Kidney epithelial cell (primary cell): ENCODE results near the gene VKORC1L1. TPM values are rescaled to one million over a fixed set of nuclear protein-coding genes. Genes with fewer than 3 reads are reported as not detected.
A peak's percentile ranks its signal among the peaks of the same experiment; 100 is the strongest.
"Not testable (repeated sequence)": the region's sequence is repeated elsewhere in the genome, so short reads cannot be mapped to it uniquely, and the experiment has no call there.

Source experiments
- DNase-seq: peaks from one replicate; pipeline ENCODE4 v3.0.0-alpha.2; 2010; ENCODE audit warnings: low read depth
- H3K27me3 ChIP-seq: 2 replicates; pipeline ENCODE4 v1.6.0; 2011; ENCODE audit warnings: low read length; ENCODE audit not compliant: control insufficient read depth, insufficient read depth
- H3K36me3 ChIP-seq: 2 replicates; pipeline ENCODE4 v1.5.1; 2011; ENCODE audit warnings: low read length; ENCODE audit not compliant: control insufficient read depth, insufficient read depth
- H3K4me3 ChIP-seq: 2 replicates; pipeline ENCODE4 v1.5.1; 2011; ENCODE audit warnings: low read depth, mild to moderate bottlenecking, control low read depth, low read length
- CTCF ChIP-seq: IDR thresholded peaks from 2 replicates; pipeline ENCODE4 v1.5.1; 2011; ENCODE audit warnings: mild to moderate bottlenecking, moderate library complexity, low read length, control low read depth, inconsistent platforms; ENCODE audit not compliant: insufficient read depth, poor library complexity, severe bottlenecking
- total RNA-seq: library from RNA; depleted of rRNA; stranded (reverse); fragments of >200 nt; gene quantifications from 2 replicates; pipeline ENCODE4 v1.2.3, GENCODE V29; 2015

The VKORC1L1 gene
- total RNA-seq, 1 donor from 2014 or later, result 20.1 TPM

DNA sequence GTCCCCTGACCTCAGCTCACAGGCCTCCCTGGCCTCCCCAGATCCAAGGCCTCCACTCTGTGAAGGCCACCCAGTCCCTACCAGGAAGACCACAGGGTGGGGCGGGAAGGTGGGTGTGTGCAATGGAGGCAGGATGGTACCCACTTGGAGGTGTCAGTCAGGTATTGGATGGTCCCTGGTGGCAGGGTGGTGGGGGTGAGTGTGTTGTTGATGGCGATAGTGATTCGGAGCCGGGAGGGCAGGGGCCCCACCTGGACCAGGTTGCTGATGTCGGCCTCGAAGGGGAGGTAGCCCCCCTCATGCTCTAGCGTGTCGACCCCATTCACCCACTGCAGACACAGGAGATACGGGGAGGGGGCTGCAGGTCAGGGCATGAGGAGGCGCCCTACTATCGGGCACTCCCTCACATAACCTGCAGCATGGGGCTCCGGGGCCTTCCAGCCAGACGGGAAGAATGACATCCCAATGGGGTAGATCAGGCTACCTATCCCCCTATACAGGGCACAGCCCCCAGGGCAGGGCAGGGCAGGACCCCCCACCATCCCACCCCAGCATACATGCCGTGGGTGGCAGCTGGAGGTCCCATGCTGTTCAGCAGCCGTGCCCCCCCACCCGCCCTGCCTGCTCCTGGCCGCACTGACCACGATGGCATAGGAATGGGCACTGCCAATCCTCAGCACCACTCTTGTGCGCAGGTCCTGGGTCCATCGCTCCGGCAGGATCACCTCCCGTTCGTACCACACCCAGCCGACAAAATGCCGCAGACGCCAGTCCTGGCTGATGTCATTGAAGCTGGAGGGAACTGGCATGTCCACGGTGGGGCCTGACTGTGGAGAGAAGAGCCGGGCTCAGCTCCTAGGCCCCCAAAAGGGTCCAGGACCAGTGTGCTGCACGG is 107.0 kb downstream of the VKORC1L1 start:
- DNase-seq, result no peak
- Histone ChIP-seq H3K36me3 (peaks cover 2% of the 10 kb centered on the region), H3K4me3 (no peak overlapping the region), H3K27me3 (no peaks in the 10 kb centered on the region)
- TF ChIP-seq CTCF, result no peak

DNA sequence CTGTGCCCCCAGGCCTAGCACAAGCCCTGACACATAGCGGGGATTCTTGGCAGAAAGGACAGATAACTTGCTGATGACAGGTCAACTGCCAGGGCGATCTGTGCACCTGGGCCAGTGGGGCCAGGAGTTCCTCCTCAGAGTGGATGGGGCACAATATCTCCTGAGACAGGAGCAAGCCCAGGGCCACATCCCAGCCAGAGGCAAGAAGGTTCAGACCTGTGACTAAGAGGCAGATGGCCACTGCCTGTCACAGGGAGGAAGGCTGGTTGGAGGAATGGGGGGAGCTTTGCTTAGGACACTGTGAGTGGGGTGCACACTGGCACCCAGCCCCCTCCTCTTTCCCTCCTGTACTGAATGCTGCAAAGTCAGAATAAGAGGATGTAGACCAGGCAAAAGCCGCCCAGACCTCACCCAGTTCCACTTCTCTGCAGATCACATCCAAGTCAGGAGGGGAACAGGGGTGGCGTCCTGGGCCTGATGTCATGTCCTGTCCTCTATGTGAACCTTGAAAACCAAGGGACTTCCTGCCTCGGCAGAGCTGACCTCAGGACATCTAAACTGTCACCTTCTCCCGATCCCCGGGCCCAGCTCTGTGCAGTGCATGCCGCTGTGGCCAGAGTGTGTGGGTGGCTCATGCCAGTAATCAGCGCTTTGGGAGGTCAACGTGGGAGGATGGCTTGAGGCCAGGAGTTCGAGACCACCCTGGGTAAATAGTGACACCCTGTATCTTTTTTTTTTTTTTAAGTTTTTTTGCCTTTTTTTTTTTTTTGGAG is 107.8 kb downstream of the VKORC1L1 start:
- no peak for DNase-seq
- no peak for TF ChIP-seq CTCF
- peak overlapping the region; percentile 69 for H3K4me3 ChIP-seq
- no peaks in the 10 kb centered on the region for H3K27me3 ChIP-seq
- no peaks in the 10 kb centered on the region for H3K36me3 ChIP-seq

DNA sequence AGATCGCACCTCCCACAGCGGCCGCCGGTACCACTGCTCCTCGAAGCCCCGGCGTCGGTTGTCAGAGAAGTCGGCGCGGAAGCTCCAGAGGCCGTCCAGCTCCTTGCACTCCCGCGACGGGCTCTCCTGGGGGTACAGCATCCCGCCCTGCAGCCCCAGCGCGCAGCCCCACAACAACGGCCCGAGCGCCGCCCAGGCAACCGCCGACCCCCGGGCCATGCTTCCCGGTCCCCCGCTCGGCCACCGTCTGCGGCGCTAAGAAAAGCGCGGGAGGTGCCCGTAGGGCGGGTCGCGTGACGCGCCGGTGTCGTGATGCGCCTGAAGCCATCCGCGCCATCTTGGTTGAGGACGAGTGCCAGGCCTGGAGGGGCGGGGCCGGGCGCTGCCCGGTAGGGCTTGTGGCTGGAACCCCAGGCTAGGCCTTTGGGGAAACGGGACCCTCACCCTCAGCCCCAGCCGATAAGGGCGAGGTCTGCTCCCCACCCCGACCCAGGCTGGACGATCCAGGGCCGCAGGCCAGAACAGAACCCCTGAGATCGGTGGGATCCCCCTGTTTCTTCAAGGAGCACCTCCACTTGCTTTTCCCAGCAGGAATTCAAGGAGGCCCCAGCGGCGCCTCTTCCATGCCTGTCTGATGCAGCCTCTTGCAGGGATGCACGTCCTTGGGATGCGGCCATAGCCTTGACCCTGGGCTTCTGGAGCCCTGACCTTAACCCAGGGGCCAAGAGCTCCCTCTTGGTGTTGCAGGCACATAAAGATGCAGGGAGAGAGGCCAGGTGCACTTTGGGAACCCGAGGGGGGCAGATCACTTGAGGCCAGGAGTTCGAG is 109.3 kb downstream of the VKORC1L1 start, which contains the start of gene GUSB:
Gene GUSB (minus strand): TSS at position 249 of the 828 bp plus-strand sequence. CDS start 30 bp downstream, at position 219.
- no peaks in the 10 kb centered on the region for H3K27me3 ChIP-seq
- H3K4me3 ChIP-seq, result peak within 1 kb of the TSS; percentile 69
- peak; percentile 35 for DNase-seq
- no peak for TF ChIP-seq CTCF
- no peaks in the 10 kb centered on the region for H3K36me3 ChIP-seq

DNA sequence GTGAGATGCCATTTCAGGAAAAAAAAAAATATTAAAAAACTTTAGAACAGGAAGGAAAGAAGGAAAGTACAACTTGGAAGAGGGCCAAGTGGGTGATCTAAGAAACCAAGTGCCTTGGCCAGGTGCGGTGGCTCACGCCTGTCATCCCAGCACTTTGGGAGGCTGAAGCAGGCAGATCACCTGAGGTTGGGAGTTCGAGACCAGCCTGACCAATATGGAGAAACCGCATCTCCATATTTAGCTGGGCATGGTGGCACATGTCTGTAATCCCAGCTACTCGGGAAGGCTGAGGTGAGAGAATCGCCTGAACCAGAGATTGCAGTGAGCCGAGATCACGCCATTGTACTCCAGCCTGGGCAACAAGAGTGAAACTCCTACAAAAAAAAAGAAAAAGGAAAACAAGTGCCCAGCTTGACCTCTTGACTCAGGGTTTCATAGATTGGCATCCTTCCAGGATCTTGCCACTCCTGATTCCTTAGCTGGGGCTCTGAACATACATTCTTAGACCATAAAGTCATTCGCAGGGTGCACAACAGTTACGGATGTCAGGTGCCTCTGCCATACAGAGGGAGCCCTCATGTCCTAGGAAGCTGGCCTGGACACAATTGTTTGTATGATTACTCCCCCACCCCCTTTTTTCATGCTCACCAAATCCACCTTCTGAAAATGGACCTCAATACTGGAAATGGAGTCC is 111.2 kb downstream of the VKORC1L1 start:
- Histone ChIP-seq H3K36me3 (no peaks in the 10 kb centered on the region), H3K4me3 (no peak overlapping the region), H3K27me3 (no peaks in the 10 kb centered on the region)
- TF ChIP-seq CTCF, result no peak
- peak; percentile 53 for DNase-seq

GRCh38 chr7:65988084-65988483 is 115.2 kb downstream of the VKORC1L1 start:
- Histone ChIP-seq H3K27me3 (no peaks in the 10 kb centered on the region), H3K4me3 (no peak overlapping the region), H3K36me3 (no peaks in the 10 kb centered on the region)
- TF ChIP-seq CTCF, result no peak
- DNase-seq, result no peak

DNA sequence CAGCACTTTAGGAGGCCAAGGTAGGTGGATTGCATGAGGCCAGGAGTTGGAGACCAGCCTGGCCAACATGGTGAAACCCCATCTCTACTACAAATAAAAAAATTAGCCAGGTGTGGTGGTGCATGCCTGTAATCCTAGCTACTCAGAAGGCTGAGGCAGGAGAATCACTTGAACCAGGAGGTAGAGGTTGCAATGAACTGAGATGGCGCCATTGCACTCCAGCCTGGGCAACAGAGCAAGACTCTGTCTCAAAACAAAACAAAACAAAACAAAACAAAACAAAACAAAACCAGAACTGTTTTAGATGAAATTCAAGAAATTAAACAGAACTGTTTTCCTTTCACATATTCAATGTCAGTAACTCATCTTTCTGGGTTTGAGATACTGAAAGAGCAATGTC is 115.6 kb downstream of the VKORC1L1 start:
- not testable (repeated sequence) for DNase-seq, H3K4me3 ChIP-seq, H3K36me3 ChIP-seq, H3K27me3 ChIP-seq
